Stimulated activated CD8-positive, alpha-beta memory T cell treated with anti-CD3 and anti-CD28 coated beads, Interleukin-12 subunit alpha, Interleukin-12 subunit beta, amount 100 ng/mL, for 24 hours (primary cell): ENCODE results near the gene FCHSD1.
"Not testable (repeated sequence)": the region's sequence is repeated elsewhere in the genome, so short reads cannot be mapped to it uniquely, and the experiment has no call there.

Experiments
- DNase-seq: peaks from one replicate; pipeline ENCODE4 v3.0.0-alpha.2; 2020; ENCODE audit errors: extremely low read depth

The FCHSD1 gene

GRCh38 chr5:141617682-141618029, 33.6 kb downstream of the FCHSD1 start:
- no peak for DNase-seq

- no peak for DNase-seq
These were observed 34.1 kb downstream of the FCHSD1 start for GRCh38 chr5:141617128-141617527.

GRCh38 chr5:141615991-141616720, 35.1 kb downstream of the FCHSD1 start:
- DNase-seq = no peak

- DNase-seq = no peak
These were observed 37.9 kb downstream of the FCHSD1 start for GRCh38 chr5:141613344-141613743.

DNA sequence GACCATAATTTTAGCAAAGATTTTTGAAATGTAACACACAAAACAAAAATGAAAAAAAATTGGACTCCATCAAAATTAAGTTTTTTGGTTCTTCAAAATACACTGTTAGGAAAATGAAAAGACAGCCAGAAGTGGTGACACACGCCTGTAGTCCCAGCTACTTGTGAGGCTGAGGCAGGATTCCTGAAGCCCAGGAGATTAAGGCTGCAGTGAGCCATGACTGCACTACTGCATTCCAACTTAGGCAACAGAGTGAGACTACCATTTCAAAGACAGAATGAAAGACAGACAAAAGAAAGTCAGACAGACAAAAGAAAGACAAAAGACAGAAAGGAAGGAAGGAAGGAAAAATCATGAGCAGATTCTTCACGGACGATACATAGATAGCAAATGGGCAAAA, 39.9 kb downstream of the FCHSD1 start:
- DNase-seq = no peak

- not testable (repeated sequence) for DNase-seq
These were observed 41.3 kb downstream of the FCHSD1 start for GRCh38 chr5:141609921-141610320.

GRCh38 chr5:141609044-141609443, 42.2 kb downstream of the FCHSD1 start:
- no peak for DNase-seq

GRCh38 chr5:141608557-141608956, 42.7 kb downstream of the FCHSD1 start:
- DNase-seq = no peak

DNA sequence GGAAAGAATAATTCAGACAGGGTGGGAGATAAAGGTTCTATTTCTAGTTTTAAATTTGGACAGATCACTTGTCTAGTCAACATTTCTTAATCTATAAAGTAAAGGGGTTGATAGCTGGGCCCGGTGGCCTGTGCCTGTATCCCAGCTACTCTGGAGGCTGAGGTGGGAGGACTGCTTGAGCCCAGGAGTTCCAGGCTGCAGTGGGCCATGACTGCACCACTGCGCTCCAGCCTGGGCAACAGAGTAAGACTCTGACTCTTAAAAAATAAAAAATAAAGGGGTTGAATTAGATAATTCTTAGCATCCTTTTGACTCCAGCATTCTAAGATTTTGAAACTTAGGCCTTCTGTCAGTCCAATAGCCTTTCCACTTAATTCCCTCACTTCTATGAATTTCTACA, 43.2 kb downstream of the FCHSD1 start:
- no peak for DNase-seq

GRCh38 chr5:141605523-141606277, 45.5 kb downstream of the FCHSD1 start:
- peak; percentile 35 for DNase-seq

DNA sequence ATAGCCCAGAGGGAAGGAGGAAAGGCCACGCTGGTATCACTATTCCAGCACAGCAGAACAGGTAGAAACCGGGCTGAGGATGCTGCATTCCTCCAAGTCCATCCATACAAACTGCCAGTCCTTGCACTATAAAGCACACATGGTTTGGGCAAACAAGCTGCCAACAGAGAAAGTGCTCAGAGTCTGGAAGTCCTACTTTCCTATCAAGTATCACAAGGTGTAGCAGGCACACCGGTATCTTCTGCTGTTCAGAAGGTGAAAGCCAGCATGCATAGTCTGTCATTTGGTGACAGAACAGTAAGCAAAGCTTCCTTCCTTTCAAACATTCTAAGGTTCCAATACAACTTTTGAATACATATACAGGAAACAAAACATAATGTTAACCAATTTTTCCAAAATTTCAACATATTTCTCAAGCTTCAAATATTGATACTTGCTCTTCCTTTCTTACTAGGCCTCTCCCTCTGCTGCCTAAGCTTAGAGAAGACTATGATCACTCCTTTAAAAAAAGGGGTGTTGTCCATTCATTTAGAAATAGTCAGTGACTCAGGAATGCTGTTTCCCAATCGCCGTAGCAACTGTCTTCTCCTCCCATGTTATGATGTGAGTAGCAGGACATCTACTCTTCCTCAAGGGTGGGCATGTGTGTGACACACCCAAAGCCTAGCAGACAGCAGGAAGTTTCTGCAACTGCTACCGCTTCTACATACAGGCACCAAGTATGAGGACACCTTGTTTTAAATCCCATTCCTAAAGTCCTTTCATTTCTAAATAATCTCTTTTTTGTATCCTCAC, 47.1 kb downstream of the FCHSD1 start:
- DNase-seq = no peak

DNA sequence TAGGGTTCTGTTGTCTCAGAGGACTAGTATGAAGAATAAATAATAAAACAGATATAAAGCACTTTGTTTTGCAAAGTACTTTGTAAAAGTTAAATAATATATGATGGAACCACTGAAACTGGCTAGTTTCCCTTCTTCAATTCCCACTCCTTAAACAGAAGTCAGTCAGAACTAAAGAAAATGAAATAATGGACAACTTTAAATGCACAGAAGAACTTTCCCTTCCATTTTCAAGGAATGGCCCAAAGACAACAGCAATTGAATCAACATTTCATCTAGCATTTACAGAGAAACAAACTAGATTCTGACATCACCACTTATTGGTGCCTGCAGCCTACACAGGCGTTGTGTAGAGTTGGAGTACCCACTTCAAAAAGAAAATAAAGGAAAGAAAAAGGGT, 48.6 kb downstream of the FCHSD1 start:
- no peak for DNase-seq

GRCh38 chr5:141598391-141599345, 52.5 kb downstream of the FCHSD1 start:
- DNase-seq = no peak

- DNase-seq = no peak
These were observed 53.4 kb downstream of the FCHSD1 start for GRCh38 chr5:141597814-141598213.

DNA sequence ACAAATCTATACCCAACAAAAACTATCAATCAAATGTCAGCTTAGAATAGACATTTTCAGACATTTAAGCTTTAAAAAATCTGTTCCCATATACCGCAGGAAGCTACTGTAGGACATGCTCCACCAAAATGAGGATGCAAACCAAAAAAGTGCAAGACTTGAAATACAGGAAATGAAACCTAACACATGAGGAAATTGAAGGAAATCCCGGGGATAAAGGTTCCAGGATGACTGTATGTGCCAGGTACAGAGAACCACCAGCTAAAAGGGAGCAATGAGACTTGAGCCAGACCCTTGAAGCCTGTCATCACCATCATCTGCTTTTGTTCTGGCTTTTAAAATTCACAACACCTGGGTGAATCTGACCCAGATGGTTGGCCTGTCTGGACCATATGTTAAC, 53.8 kb downstream of the FCHSD1 start:
- DNase-seq = no peak

- DNase-seq = no peak
These were observed 54.4 kb downstream of the FCHSD1 start for GRCh38 chr5:141596867-141597266.

DNA sequence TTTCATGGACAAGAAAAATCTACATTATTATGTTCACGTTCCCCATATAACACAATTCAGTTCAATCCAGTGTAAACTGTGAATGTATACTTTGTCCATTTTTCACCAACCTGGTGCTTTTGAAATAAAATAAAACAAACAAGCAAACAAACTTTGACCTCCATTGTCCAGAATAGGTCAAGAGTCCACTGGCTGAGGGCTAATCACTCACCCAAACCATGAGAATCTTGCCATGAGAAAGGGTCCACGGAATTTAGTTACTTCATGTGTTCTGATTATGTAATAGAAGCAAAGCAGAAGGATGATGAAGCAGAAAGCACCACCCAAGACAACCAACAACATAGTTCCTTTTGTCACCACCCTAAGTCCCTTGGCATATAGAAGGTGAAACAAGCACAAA, 61.1 kb downstream of the FCHSD1 start:
- DNase-seq = no peak
